ENCODE measurements around the gene SLC5A6. TPM values are rescaled to one million over a fixed set of nuclear protein-coding genes. Genes with fewer than 3 reads are reported as not detected.

SLC5A6 gene
- total RNA-seq, 1 experiment from 2014 or later: 122 TPM

GRCh38 chr2:27186613-27187345, 25.3 kb downstream of the SLC5A6 start:
- Histone ChIP-seq H3K23me2 (ENCODE audit: insufficient read length, low read depth, low read length, poor library complexity, severe bottlenecking) (no peaks in the 10 kb centered on the region), H3K56ac (ENCODE audit: insufficient read length, low read depth, low read length) (no peak overlapping the region), H2BK120ac (ENCODE audit: low read depth, low read length, poor library complexity, severe bottlenecking) (no peak overlapping the region), H3K79me2 (ENCODE audit: insufficient read depth, low read length) (no peaks in the 10 kb centered on the region), H4K5ac (ENCODE audit: insufficient read length, low read depth, low read length) (no peak overlapping the region), H3K4ac (ENCODE audit: low read depth, low read length) (no peak overlapping the region), H2AK5ac (ENCODE audit: insufficient read length, low read length) (no peak overlapping the region), H2BK5ac (ENCODE audit: insufficient read length, low read length) (no peak overlapping the region), H3K27me3 (ENCODE audit: insufficient read depth, low read length) (no peaks in the 10 kb centered on the region), H3K27ac (ENCODE audit: insufficient read length, low read depth, low read length) (no peak overlapping the region), H3K4me1 (ENCODE audit: insufficient read depth, low read length) (no peaks in the 10 kb centered on the region), H2BK12ac (ENCODE audit: insufficient read length, low read depth, low read length) (no peak overlapping the region), H2BK20ac (ENCODE audit: low read depth, low read length, poor library complexity, severe bottlenecking) (no peak overlapping the region), H3K23ac (ENCODE audit: insufficient read length, low read depth, low read length) (no peak overlapping the region), H3K9me3 (ENCODE audit: control insufficient read depth, low read depth, low read length) (no peaks in the 10 kb centered on the region), H3K4me2 (ENCODE audit: insufficient read depth, insufficient read length, low read length) (no peak overlapping the region), H4K20me1 (ENCODE audit: control insufficient read depth, insufficient read depth, insufficient read length) (no peaks in the 10 kb centered on the region), H4K91ac (ENCODE audit: insufficient read length, low read depth, low read length) (no peak overlapping the region), H2BK15ac (ENCODE audit: low read depth, low read length) (no peak overlapping the region), H2AFZ (ENCODE audit: low read length) (no peak overlapping the region), H3K9ac (ENCODE audit: extremely low read depth, insufficient read length, low read length) (no peak overlapping the region), H3K18ac (ENCODE audit: insufficient read length, low read depth, low read length) (no peak overlapping the region), H3K79me1 (ENCODE audit: insufficient read depth, low read depth, low read length, poor library complexity, severe bottlenecking) (no peaks in the 10 kb centered on the region), H3T11ph (ENCODE audit: low read length) (no peak overlapping the region), H3K14ac (ENCODE audit: insufficient read depth, low read length) (no peak overlapping the region), H4K8ac (replicated peaks; ENCODE audit: insufficient read length, low read depth, low read length) (no peak overlapping the region)
- Mint-ChIP-seq H3K27me3 (ENCODE audit: low read depth) (peaks cover 2% of the 10 kb centered on the region; the same call in 1 of the 2 replicates), H3K4me3 (no peak overlapping the region), H3K27ac (no peak overlapping the region), H3K4me1 (no peaks in the 10 kb centered on the region), H3K36me3 (ENCODE audit: insufficient read depth in 1 of 3, low read depth in 3 of 3) (no peaks in the 10 kb centered on the region), H3K9me3 (no peaks in the 10 kb centered on the region; a peak in 1 of 5 replicates)
- no peak for DNase-seq
- no peak for TF ChIP-seq CTCF (conservative IDR thresholded peaks at IDR 0.05)
- no CpG with 5 or more reads among the region's 6 CpGs for WGBS (ENCODE audit: extremely low coverage, insufficient read length, low lambda C conversion rate)
